T-helper 1 cell treated with Interleukin-12 subunit alpha and Interleukin-12 subunit beta and Interleukin-4 antibody, amounts not matched to agents 30 ng/mL and 1 ng/mL, for 36 hours (primary cell): Measurements from ENCODE around the gene MEPCE. TPM values are rescaled to one million over a fixed set of nuclear protein-coding genes. Genes with fewer than 3 reads are reported as not detected.
"Not testable (repeated sequence)": the region's sequence is repeated elsewhere in the genome, so short reads cannot be mapped to it uniquely, and the experiment has no call there.

Source experiments
- intact Hi-C: fragments of 100-400 bp; cut with micrococcal nuclease; formaldehyde crosslinking; loops from one replicate; pipeline ENCODE4 v1.15.1; 2024
- total RNA-seq: library from RNA; stranded (reverse); gene quantifications from 2 replicates; pipeline ENCODE4 v1.2.3, GENCODE V29; 2022

Gene MEPCE
- total RNA-seq, 1 donor from 2014 or later: 43.4 TPM

DNA sequence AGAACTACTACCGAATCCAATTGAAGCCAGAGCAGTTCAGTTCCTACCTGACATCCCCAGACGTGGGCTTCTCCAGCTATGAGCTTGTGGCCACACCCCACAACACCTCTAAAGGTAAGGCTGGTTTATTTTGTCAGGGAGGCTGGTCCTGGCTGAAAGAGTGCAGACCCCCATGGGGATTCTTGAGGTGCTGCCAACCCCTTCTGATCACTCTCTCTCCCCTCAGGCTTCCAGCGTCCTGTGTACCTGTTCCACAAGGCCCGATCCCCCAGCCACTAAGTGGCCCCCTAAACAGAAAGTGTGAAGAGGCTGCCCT lies 3.6 kb downstream of the MEPCE start:
- intact Hi-C loops: no loop called here

DNA sequence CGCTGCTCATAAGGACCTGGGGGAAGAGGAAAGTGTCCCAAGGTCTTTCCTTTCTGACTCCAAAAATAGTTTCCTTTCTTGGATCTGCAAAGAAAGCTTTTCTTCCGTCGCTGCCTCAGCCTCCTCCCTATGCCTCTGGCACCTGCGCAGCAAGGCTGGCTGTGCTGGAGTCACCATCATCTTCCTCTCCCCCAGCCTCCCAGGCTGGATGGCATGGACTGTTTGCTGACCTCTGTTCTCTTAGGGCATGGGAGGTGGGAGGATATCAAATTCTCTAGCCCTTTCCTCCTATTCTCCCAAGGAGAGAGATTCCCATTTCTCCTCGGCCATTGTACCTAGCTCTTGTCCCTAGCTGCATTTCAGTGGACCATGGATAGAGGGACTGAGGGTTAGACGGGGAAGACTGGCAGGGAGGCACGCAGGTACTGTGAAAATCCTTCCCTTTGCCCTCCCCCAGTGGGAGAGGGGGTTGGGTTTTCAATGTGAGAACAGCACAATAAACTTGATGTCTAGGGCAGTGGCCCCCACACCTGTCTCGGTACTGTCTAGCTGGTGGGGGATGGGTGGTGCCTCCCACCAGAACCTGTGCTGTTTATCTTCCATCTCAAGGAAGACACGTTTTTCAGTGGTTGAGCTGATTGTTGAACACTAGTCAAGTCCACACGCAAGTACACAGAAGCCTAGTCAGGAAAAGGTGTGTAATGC lies 4.1 kb downstream of the MEPCE start:
- intact Hi-C loops: no loop called here

DNA sequence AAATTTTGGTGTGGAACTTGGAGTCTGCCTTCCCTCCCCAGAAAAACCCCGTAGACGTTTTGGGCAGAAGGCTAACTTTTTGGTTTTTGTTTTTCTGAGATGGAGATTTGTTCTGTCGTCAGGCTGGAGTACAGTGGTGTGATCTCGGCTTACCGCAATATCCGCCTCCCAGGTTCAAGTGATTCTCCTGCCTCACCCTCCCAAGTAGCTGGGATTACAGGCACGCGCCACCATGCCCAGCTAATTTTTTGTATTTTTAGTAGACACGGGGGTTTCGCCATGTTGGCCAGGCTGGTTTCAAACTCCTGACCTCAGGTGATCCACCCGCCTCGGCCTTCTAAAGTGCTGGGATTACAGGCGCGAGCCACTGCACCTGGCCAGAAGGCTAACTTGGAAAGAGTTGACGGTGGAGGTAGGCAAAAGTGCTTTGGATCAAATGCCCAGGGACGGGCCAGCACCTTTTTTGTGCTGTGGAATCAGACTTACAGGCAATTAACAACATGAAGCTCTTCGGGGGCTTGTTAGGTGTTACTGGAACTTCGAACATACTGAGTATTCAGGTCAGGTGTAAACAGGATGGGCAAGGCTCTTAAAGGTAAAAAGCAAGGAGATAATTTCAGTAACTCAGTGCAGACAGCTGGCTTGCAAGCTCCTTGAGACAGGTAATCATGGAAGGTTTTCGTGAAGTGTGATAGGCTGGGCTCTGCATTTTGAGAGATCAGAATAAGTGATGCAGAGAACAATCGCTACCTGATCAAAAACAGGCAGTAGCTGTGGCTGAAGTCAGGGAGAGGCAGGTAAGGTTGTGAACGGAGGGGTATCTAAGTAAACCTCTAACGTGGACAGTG lies 4.9 kb downstream of the MEPCE start:
- intact Hi-C loops: no loop called here

DNA sequence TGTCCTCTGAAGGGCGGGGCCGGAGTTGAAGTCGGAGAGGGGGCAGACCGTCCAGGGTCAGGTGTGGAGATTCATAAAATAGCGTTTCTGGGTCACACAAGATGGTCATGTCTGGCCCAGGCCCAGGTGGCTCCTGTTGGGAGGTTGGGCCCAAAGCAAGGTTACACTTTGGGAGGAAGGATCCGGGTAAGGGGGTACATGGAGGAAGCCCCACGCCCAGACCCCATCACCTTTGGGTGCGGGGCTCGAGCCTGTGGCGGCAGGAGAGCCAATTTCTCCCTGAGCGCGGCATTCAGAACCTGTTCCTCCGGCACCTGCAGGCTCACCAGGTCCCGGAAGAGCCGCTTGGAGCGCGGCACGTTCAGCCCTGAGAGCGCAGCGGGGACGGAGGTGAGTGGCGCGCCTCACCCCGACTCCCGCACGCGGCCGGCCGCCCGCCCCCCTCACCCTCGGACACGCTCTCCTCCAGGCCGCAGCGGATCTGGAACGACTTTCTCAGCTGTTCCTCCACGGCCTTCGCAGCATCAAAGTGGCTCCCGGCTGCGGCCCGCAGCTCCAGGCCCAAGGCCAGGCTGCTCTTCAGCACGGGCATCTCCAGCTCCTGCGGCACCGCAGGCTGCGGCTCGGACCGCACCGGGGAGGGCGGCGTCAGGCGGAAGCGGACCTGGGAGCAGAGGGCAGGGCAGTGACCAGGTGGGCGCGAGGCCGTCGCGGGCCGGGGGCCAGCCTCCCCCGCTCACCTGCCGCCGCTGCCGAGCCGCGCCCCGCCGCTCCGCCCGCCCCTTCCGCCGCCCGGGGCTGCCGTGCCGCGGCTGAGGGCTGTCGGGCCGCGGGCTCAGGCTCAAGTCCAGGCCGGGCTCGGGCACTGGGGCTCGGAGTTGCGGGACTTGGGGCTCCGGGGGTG lies 6.0 kb downstream of the MEPCE start:
- intact Hi-C loops: loop anchor here (1.0 to 2.0 kb wide), 9 partner anchors 7 to 649 kb away; partner anchors contain the start of genes CNPY4, FBXO24, LRCH4 and MOSPD3

DNA sequence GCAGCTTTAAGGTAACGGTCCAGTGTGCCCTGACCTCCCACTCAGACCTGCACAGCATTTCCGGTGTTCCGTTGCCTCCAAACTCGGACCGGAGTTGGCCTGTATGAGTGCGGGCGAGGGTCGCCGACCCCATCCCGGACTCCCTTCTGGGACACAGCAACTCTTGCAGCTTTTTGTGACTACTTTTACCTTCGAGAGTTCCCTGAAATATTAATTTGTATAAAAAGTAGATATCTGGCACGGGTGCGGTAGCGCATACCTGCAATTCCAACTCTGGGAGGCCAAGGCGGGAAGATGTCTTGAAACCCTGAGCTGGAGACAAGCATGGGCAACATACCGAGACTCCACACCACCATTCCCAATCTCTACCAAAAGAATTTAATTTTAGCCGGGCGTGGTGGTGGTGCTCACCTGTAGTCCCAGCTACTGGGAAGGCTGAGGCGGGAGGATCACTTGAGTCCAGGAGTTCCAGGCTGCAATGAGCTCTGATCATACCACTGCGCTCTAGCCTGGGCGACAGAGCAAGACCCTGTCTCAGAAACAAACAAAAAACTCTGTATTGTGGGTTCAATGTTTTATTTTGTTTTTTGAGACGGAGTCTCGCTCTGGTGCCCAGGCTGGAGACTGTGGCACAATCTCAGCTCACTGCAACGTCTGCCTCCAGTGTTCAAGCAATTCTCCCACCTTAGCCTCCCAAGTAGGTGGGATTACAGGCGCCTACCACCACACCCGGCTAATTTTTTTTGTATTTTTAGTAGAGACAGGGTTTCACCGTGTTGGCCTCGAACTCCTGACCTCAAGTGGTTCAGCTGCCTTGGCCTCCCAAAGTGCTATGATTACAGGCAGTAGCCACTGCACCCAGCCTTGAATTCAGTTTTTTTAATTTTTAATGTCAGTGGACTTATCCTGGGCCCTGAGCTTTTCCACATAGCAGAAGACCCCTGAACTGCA lies 7.8 kb downstream of the MEPCE start:
- intact Hi-C loops: loop anchor here (2.0 kb wide), 1 partner anchor 647 kb away; the partner anchor contains the start of gene TRIM56

DNA sequence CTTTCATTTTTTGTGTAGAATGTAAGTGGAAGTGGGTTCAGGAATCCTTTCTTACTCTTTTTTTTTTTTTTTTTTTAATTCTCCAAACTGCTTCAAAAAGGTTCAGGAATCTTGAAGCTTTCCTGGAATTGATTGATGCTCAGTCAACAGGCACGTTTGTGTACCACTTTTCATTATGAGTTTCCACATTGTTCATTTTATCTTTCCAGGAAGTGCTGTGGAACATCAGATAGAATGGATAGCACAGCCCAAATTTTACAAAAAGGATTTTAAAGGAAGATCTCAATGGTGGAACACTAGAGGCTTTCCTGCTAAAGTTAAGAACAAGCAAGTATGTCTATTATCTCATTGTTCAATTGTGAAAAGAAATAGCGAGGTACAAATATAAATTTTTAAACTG lies 8.5 kb downstream of the MEPCE start:
- intact Hi-C loops: no loop called here

DNA sequence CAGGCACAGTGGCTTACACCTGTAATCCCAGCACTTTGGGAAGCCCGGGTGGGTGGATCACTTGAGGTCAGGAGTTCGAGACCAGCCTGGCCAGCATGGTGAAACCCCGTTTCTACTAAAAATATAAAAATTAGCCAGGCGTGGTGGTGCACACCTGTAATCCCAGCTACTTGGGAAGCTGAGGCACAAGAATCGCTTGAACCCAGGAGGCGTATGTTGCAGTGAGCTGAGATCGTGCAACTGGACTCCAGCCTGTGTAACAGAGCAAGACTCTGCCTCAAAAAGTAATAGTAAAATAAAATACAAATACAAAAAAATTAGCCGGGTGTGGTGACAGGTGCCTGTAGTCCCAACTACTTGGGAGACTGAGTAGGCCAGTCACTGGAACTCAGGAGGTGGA lies 9.1 kb downstream of the MEPCE start:
- intact Hi-C loops: not testable (repeated sequence)

DNA sequence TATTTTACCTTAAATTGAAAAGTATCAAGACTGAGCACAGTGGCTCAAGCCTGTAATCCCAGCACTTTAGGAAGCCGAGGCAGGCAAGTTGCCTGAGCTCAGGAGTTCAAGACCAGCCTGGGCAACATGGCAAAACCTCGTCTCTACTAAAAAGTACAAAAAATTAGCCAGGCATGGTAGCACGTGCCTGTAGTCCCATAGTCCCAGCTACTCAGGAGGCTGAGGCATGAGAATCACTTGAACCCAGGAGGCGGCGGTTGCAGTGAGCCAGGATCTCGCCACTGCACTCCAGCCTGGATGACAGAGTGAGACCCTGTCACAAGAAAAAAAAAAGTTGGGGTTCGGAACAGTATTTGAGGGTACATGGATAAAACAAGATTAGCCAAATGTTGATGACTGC lies 9.6 kb downstream of the MEPCE start:
- intact Hi-C loops: not testable (repeated sequence)

DNA sequence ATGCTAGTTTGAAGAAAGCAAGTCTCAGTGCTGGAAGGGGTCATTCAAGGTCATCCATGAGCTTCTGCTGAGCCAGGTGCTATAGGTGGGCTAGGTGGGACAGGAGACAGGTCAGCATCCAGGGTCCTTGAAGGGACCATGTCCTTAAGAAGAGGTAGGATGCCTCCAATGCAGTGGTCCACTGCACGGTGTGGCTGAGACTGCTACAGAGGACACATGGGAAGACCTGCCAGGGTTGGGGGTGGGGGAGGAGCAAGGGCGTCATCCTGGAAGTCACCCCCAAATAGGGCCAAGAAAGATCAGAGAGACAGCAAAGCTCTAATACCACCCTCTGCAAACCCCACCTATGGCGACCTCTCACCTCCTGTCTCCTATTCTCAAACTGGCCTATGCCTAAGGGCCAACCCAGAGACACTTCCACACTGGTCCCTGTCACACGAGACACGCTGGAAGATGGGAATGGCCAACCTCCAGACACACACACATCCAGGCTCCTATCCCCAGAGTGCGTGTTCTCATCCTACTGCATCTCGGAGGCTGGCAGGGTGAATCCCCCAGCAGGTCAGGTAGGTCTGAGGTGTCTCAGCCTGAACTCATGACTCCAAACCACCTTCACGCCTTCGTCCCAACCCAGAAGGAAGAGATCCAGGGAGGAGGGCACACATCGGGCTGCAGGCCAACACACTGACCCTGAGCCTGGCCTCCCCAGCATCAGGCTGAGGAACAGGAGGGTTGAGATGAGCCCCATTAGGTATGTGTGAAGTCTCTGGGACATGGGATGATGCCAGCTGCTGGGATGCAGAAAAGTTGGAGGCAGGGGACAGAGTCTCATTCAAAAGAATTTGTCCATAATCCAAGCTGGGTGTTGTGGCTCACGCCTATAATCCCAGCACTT lies 12.3 kb downstream of the MEPCE start:
- intact Hi-C loops: no loop called here

DNA sequence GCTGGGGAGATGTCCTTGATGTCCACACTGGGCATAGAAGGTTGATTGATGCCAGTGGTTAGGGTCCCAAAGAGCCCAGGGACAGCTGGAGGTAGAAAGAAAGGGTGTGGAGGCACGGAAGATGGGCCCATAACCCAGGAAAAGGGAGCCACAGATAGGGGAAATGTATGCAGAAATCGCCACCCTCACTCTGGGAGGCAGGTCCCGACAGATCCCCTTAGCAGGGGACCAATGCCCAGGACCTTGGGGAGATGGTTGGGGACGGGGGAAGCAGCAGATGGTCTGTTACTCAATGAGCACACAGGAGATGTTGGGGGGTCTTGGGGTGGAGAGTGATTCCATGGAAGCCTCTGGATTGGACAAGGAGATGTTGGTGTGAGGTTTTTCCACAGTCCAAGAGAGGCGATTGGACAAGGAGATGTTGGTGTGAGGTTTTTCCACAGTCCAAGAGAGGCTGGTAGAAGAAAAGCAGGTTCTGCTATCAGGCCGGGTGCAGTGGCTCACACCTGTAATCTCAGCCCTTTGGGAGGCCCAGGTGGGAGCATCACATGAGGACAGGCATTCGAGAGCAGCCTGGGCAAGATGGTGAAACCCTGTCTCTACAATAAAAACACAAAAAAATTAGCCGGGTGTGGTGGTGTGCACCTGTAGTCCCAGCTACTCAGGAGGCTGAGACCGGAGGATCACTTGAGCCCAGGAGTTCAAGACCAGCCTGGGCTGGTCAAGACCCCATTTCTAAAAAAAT lies 13.6 kb downstream of the MEPCE start:
- intact Hi-C loops: no loop called here

DNA sequence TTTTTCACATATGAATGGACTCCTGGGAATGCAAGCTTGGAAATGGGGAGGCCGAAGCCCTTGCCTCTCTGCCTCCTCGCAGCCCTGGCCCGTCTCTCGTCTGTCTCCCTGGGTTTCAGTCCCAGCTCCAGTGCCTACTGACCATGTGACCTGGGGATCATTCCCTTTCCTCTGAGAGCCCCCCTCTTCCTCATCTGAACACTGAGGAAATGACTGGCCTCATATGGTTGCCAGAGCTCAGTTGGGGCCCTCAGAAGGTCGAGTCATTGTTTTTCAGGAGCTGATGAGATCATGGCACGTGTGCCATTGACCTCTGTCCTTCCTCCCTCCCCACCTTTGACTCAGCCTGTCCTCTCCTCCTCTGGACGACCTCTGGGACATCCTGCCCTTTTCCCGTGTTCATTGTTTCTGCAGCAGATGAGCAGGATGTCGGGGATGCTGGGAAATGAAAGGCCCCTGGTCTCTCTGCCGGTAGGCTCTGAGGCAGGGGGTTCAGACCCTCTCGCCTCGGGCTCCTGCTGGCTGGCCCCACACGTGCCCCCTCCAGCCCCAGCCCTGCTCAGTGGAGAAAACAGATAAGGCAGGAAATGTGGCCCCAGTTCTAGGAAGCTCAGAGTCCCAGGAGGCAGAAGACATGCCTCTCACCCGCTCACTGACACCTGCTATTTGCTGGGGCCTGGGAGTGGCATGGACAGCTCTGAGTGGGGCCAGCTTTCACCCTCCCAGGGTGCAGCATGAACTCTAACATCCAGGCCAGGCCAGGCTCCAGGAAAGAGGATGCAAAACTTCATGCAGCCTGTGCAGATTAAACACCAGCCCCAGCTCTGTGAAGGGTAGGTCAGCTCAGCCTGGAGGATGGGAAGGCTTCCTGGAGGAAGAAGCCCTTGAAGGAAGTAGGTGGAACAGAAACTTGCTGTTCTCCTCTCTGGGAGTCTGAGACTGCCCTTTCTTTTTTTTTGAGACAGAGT lies 15.0 kb downstream of the MEPCE start:
- intact Hi-C loops: no loop called here

DNA sequence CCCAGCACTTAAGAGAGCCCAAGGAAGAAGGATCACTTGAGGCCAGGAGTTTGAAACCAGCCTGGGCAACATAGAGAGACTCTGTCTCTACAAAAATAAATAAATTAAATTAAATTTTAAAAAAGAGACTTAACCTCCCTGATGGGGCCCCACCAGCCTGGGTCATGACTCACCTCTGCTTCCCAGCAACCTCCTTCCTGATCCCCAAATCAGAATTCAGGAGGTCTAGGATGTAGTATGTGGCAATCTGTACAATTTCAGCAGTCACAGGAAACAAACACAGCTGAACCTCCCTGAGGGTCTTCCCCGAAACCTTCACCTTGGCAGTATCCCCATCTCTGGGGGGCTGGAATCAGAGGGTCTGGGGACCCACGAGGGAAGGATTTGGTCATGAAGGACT lies 16.4 kb downstream of the MEPCE start:
- intact Hi-C loops: no loop called here

DNA sequence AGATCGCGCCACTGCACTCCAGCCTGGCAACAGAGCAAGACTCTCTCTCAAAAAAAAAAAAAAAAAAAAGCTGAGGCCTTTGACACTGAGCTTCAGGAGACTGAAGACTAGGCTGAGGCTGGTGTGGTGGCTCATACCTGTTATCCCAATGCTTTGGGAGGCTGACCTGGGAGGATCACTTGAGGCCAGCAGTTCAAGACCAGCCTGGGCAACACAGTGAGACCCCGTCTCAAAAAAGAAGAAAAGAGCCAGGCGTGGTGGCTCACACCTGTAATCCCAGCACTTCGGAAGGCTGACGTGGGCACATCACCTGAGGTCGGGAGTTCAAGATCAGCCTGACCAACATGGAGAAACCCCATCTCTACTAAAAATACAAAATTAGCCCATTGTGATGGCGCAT lies 17.7 kb downstream of the MEPCE start:
- intact Hi-C loops: not testable (repeated sequence)

DNA sequence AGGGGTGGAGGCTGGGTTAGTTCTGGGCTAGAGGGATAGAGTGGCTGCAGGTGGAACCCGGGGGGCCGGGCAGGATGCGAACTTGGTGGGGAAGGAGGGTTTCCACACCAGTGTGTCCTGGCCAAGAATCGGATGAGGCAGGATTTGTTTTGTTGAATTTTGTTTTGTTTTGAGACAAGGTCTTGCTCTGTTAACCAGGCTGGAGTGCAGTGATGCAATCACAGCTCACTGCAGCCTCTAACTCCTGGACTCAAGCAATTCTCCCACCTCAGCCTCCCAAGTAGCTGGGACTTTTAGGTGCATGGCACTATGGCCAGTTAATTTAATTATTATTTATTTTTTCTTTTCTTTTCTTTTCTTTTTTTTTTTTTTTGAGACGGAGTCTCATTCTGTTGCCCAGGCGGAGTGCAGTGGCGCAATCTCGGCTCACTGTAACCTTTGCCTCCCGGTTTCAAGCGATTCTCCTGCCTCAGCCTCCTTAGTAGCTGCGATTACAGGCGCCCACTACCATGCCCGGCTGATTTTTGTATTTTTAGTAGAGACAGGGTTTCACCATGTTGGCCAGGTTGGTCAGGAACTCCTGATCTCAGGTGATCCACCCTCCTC lies 19.7 kb downstream of the MEPCE start:
- intact Hi-C loops: no loop called here

DNA sequence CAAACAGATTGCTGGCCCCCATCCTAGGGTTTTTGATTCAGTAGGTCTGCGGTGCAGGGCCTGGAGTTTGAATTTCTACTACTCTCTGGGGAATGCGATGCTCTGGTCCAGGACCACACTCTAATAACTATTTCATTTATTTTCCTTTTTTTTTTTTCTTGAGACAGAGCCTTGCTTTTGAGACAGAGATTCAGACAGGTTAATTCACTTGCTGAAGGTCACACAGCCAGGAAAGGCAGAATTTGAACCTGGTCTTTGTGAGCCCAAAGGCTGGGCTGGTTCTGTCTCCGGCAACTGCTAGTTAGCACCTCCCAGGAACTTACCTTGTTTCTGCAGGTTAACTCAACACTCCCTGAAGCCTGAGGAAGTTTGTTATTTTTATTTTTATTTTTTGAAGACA lies 22.9 kb downstream of the MEPCE start:
- intact Hi-C loops: no loop called here

DNA sequence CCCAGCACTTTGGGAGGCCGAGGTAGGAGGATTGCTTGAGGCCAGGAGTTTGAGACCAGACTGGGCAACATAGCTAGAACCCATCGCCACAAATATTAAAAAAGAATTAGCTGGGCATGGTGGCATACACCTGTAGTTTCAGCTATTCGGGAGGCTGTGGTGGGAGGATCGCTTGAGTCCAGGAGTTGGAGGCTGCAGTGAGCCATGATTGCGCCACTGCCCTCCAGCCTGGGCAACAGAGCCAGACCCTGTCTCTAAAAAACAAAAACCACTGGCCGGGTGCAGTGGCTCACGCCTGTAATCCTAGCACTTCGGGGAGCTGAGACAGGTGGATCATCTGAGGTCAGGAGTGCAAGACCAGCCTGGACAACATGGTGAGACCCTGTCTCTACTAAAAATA lies 24.2 kb downstream of the MEPCE start:
- intact Hi-C loops: not testable (repeated sequence)

DNA sequence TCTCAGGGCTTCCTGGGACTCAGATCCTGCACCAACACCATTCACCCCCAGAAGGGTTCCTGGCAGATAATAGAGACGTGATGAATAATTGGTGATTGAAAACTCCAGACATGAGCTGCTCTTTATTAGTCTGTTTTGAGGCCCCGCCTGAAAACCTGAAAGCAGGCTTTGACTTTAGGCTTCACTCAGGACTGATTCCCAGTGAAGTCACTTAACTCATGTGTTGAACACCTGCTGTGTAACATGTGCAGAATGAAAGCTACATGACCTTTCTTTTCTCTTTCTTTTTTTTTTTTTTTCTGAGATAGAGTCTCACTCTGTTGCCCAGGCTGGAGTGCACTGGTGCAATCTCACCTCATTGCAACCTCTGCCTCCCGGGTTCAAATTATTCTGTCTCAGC lies 25.6 kb downstream of the MEPCE start:
- intact Hi-C loops: no loop called here
